Endothelial cell of umbilical vein (primary cell): ENCODE results near the gene CHMP3. TPM values are rescaled to one million over a fixed set of nuclear protein-coding genes. Genes with fewer than 3 reads are reported as not detected.

ENCODE experiments used
- BruUV-seq: library from RNA; stranded (reverse); fragments of 400-500 nt; replicated peaks from 2 replicates; lab custom pipeline; 2021; lab: Mats Ljungman, UMichigan
- CTCF ChIA-PET: fragments of 300-600, 350-600 bp; sonication (Branson Sonifier 250); formaldehyde crosslinking; loops from one replicate; lab custom pipeline; 2021; ENCODE audit warnings: antibody characterized with exemption, inconsistent platforms; lab: Charles Lee
- POLR2A ChIA-PET: fragments of 300-600, 350-600 bp; sonication (Branson Sonifier 250); formaldehyde crosslinking; loops from one replicate; lab custom pipeline; 2021; ENCODE audit warnings: antibody characterized with exemption, inconsistent platforms; lab: Charles Lee
- DNase-seq: peaks from one replicate; pipeline ENCODE4 v3.0.0-alpha.2; 2011; ENCODE audit warnings: low read depth, low spot score
- FAIRE-seq: peaks from 2 replicates; lab custom pipeline; 2011; peaks lifted over from hg19 to GRCh38; lab: Jason Lieb, UNC
- H2AFZ ChIP-seq: 2 replicates; pipeline ENCODE4 v1.6.0; 2012; ENCODE audit warnings: low read depth, low read length, control low read depth, inconsistent platforms
- H3K27ac ChIP-seq: 2 replicates; pipeline ENCODE4 v1.5.1; 2011; ENCODE audit warnings: low read depth, mild to moderate bottlenecking, control low read depth, low read length, moderate library complexity; ENCODE audit not compliant: insufficient read depth
- H3K27me3 ChIP-seq, 2 experiments: 2 replicates each; pipeline versions ENCODE4 v1.6.0 to v1.6.1; 2011; ENCODE audit warnings: low read length in 2 of 2, mixed read lengths in 1 of 2; ENCODE audit not compliant: control insufficient read depth in 2 of 2, insufficient read depth in 2 of 2
- H3K36me3 ChIP-seq, 2 experiments: 2 replicates in 1 of 2; 3 replicates in 1 of 2; pipeline ENCODE4 v1.5.1; 2011; ENCODE audit warnings: low read length in 2 of 2, mild to moderate bottlenecking in 1 of 2, moderate library complexity in 1 of 2; ENCODE audit not compliant: control insufficient read depth in 2 of 2, insufficient read depth in 2 of 2; ENCODE audit errors: extremely low read depth in 1 of 2
- H3K4me1 ChIP-seq: 3 replicates; pipeline ENCODE4 v1.5.1; 2011; ENCODE audit warnings: mild to moderate bottlenecking, low read length; ENCODE audit not compliant: control insufficient read depth, insufficient read depth; ENCODE audit errors: extremely low read depth
- H3K4me2 ChIP-seq: 2 replicates; pipeline ENCODE4 v1.6.1; 2011; ENCODE audit warnings: low read length, control low read depth, mixed read lengths; ENCODE audit not compliant: insufficient read depth
- H3K4me3 ChIP-seq, 3 experiments: fragments of 200-600 bp in 1 of 3; sonication (generic), shearing (Covaris generic) in 1 of 3; replicated peaks in 1 of 3; 2 replicates each; pipeline ENCODE4 v1.5.1; 2011 to 2016; ENCODE audit warnings: control low read depth in 3 of 3, low read length in 3 of 3, mild to moderate bottlenecking in 2 of 3, inconsistent platforms in 1 of 3, low read depth in 1 of 3, moderate library complexity in 1 of 3; ENCODE audit not compliant: insufficient read depth in 1 of 3
- H3K79me2 ChIP-seq: 2 replicates; pipeline ENCODE4 v1.6.0; 2012; ENCODE audit warnings: low read length, inconsistent platforms; ENCODE audit not compliant: control insufficient read depth, insufficient read depth
- H3K9ac ChIP-seq: replicated peaks from 2 replicates; pipeline ENCODE3; 2011; ENCODE audit warnings: low read length, control low read depth; ENCODE audit not compliant: insufficient read depth; ENCODE audit errors: extremely low read depth
- H3K9me1 ChIP-seq: replicated peaks from 3 replicates; pipeline ENCODE4 v1.6.0; 2011; ENCODE audit warnings: mild to moderate bottlenecking, low read length; ENCODE audit not compliant: control insufficient read depth, insufficient read depth; ENCODE audit errors: extremely low read depth
- H3K9me3 ChIP-seq: replicated peaks from 2 replicates; pipeline ENCODE4 v1.5.1; 2012; ENCODE audit warnings: low read length, inconsistent platforms; ENCODE audit not compliant: control insufficient read depth, insufficient read depth
- H4K20me1 ChIP-seq: replicated peaks from 2 replicates; pipeline ENCODE3; 2011; ENCODE audit warnings: mild to moderate bottlenecking, low read length; ENCODE audit not compliant: control insufficient read depth, insufficient read depth; ENCODE audit errors: extremely low read depth
- EZH2 ChIP-seq: IDR thresholded peaks from 2 replicates; pipeline ENCODE4 v1.6.1; 2012; ENCODE audit warnings: borderline replicate concordance, low read depth, mild to moderate bottlenecking, moderate library complexity, low read length, inconsistent platforms; ENCODE audit not compliant: severe bottlenecking
- JUN ChIP-seq: IDR thresholded peaks from 2 replicates; pipeline ENCODE4 v1.6.1; 2011; ENCODE audit warnings: borderline replicate concordance, low read depth; ENCODE audit not compliant: insufficient read length, insufficient read depth
- MYC ChIP-seq: IDR thresholded peaks from one replicate; pipeline ENCODE4 v1.6.1; 2011; ENCODE audit warnings: mild to moderate bottlenecking, low read depth, low read length
- dilution Hi-C: fragments of 300-500 bp; cut with MboI; formaldehyde crosslinking; loops from one replicate; pipeline ENCODE4 v1.15.0; 2019; ENCODE audit warnings: low sequenced_read_pairs; ENCODE audit not compliant: extremely low pct_ligation_motif_present
- intact Hi-C: fragments of 100-400 bp; cut with micrococcal nuclease; formaldehyde crosslinking; loops from one replicate; pipeline ENCODE4 v1.10.0; 2022
- polyA plus RNA-seq, 4 experiments: library from polyadenylated mRNA; depleted of rRNA in 3 of 4; stranded (reverse) in 3 of 4; unstranded in 1 of 4; fragments of >200 nt; gene quantifications; 2 replicates each; pipeline versions ENCODE4 v1.2.1 to v1.2.3, GENCODE V29; 2011 to 2012; ENCODE audit warnings: missing spikeins in 1 of 4
- total RNA-seq: library from RNA; stranded (reverse); gene quantifications from 2 replicates; pipeline ENCODE4 v1.2.3, GENCODE V29; 2021

Gene CHMP3
- total and polyA plus RNA-seq, 2 donors (not counting 3 experiments of a cell fraction or from before 2014, with no cell fraction given) = 48.1 to 92.2 TPM

DNA sequence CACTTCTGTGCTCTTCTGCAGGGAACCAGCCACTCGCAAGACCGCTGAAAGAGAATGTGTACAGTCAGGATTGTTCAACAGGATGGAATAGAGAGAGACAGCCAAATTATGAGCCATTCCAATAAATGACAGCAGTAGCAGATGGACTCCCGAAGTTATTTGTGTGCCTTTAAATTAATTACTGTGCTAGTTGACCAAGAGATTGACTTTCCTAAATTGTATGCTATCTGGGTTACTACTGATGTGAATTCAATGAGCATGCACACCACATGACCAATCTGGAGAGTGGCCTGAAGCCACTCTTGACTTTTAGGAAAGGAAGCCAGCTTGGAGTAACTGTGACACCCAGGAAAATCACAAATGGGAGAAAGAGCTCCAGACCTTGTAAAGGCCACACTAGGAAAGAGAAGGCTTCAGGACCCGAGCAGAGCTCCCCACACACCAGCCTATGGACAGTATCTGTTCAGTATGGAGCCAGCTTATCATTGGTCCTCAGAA is 52.8 kb downstream of the CHMP3 start:
- DNase-seq (no peak), FAIRE-seq (no peak)
- Histone ChIP-seq H3K27me3 (no peaks in the 10 kb centered on the region), H2AFZ (no peak overlapping the region), H3K4me1 (no peaks in the 10 kb centered on the region), H3K36me3 (peaks cover 4 to 15% of the 10 kb centered on the region in 2 experiments), H3K79me2 (no peaks in the 10 kb centered on the region), H3K9me3 (no peaks in the 10 kb centered on the region), H4K20me1 (no peaks in the 10 kb centered on the region), H3K27ac (no peak overlapping the region), H3K4me2 (no peak overlapping the region), H3K4me3 (no peak overlapping the region), H3K9me1 (no peaks in the 10 kb centered on the region), H3K9ac (no peak overlapping the region)
- intact Hi-C loops (no loop called here), dilution Hi-C loops (no loop called here)
- ChIA-PET CTCF (no interaction called here), POLR2A (no interaction called here)
- BruUV-seq = no TSS peak
- no peak for TF ChIP-seq EZH2
- no peak for TF ChIP-seq JUN

GRCh38 chr2:86507600-86507999 is 55.6 kb downstream of the CHMP3 start:
- ChIA-PET CTCF (no interaction called here), POLR2A (no interaction called here)
- H3K4me2 ChIP-seq = no peak overlapping the region
- peaks cover 4 to 19% of the 10 kb centered on the region in 2 experiments for H3K36me3 ChIP-seq
- no peak overlapping the region for H3K4me3 ChIP-seq
- H3K27ac ChIP-seq = no peak overlapping the region
- H3K9me1 ChIP-seq = no peaks in the 10 kb centered on the region
- DNase-seq = no peak
- H3K9ac ChIP-seq = no peak overlapping the region
- H4K20me1 ChIP-seq = no peaks in the 10 kb centered on the region
- no peaks in the 10 kb centered on the region for H3K79me2 ChIP-seq
- intact Hi-C loops (no loop called here), dilution Hi-C loops (no loop called here)
- BruUV-seq = no TSS peak
- H3K9me3 ChIP-seq = no peaks in the 10 kb centered on the region
- no peaks in the 10 kb centered on the region for H3K4me1 ChIP-seq
- FAIRE-seq = no peak
- no peak overlapping the region for H2AFZ ChIP-seq
- H3K27me3 ChIP-seq = no peaks in the 10 kb centered on the region
- no peak for TF ChIP-seq MYC
